Activated CD4-positive, alpha-beta T cell treated with anti-CD3 and anti-CD28 coated beads, Interleukin-2, Interleukin-6, amounts not matched to agents 100 ng/mL and 50 ng/mL, durations not matched to agents 16 hours and 8 hours (primary cell): ENCODE data around the gene GADL1.
A peak's percentile ranks its signal among the peaks of the same experiment; 100 is the strongest.

ENCODE experiments used
- DNase-seq: peaks from one replicate; pipeline ENCODE4 v3.0.0-alpha.2; 2020

Gene GADL1

GRCh38 chr3:30752970-30753369, 141.5 kb downstream of the GADL1 start:
- peak; percentile 23 for DNase-seq

DNA sequence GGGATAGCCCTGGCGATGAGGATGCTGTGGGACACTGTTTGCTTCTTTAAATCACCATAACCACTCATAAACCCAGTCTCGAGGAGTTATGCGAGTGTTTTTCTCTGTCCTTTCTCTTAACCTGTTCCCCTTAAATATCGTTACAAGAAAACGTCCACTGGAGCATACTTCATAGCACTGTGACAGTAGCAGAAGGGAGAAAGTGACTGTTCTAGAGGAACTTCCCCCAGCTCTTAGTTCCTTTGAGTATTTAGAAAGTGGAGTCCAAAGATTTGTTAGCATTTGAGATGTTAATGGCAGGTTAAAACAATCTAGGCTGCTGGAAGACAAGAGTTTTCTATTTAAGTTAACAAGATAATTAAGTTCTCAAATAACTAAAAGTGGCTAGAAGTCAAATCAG, 142.0 kb downstream of the GADL1 start:
- no peak for DNase-seq

GRCh38 chr3:30751610-30752299, 142.7 kb downstream of the GADL1 start:
- DNase-seq: peak; percentile 62

- DNase-seq: no peak
Observed at GRCh38 chr3:30750967-30751366, 143.5 kb downstream of the GADL1 start.

- DNase-seq: no peak
Observed at GRCh38 chr3:30749230-30749629, 145.2 kb downstream of the GADL1 start.

GRCh38 chr3:30747771-30748281, 146.6 kb downstream of the GADL1 start:
- no peak for DNase-seq

DNA sequence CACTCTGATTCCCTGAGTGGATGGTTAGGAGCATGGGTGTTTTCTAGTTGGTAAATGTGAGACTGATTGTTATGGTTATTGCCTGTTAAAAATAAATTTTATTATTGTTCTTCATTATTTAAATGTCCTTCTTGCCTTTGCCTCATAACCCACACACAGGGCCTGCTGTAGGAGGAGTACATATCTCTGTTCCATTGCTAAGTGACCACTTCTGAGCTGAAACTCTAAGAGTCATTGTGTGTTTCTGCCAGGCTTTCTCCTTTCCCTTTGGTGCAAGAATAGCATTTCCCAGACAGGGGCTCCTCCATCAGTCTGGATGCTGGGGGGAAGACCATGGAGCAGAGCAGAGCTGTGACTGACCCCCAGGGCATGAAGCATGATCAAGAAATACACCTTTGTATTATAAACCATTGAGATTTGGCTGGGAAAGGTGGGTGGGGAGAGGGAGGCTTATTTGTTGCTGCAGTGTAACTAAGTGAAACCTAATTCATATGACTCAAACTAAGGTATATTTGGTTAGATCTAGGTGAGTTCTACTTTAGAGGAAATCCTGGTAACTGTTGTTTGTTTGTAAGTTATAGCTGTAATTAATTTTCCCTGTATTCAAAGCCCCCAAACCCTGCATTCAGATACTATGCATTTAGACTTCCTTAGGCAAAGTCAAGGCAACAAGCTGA, 150.7 kb downstream of the GADL1 start:
- DNase-seq: no peak

DNA sequence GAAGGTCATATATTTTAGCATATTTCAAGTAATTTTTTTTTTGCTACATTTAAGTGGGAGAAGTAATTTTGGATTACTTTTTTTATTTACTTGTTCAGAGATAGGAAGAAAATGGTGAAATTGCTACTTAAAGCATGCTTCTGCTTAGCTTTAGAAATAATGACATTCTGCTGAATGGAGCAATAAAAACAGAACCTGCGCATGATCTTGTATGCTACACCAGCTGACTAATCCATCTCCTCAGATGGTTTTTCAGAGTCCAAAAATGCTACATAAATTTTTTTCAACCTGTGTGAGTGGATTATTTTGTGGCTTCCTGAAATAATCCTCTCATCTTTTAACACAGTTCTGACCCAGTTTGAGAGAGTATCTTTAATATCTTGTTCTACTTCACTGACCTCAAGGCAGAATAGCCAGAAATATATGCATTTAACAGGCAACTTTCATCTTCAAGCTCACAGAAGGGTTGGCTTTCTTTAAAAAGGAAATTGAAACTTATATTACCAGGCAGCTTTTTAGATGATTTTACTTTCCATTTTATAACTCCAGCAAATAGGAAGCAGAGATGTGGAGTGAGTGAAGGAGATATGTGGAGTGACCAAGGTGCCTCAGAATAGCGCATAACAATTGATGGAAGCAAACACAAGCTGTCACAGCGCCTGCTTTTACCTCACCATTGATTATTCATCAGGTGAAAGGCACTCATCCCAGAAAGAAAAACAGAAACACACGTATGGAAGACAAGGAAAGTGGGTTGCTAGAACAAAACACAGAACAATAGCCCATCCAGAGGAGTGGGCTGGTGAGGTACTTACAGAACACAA, 151.5 kb downstream of the GADL1 start:
- no peak for DNase-seq

- no peak for DNase-seq
Observed at GRCh38 chr3:30741889-30742288, 152.6 kb downstream of the GADL1 start.

GRCh38 chr3:30738605-30739004, 155.9 kb downstream of the GADL1 start:
- no peak for DNase-seq

GRCh38 chr3:30737743-30738499, 156.5 kb downstream of the GADL1 start:
- DNase-seq: no peak

- no peak for DNase-seq
Observed at GRCh38 chr3:30733696-30734095, 160.8 kb downstream of the GADL1 start.

DNA sequence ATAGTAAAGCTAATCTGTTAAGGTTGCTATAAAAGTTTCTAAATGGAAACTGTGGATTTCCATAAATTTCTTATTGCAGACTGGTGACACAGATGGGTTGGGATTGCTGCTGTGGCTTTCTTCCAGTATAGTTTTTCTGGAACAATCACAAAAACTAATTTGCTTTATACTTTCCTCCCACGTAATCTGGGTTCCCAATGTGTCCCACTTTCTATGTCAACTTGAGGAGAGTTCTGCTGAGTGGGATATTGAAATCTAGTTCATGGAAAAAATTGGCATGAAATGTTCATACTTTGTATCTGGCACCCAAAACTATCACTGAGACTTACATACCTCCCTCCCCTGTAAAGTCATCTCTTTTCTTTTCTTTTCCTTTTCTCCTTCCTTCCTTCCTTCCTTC, 161.3 kb downstream of the GADL1 start:
- DNase-seq: no peak

DNA sequence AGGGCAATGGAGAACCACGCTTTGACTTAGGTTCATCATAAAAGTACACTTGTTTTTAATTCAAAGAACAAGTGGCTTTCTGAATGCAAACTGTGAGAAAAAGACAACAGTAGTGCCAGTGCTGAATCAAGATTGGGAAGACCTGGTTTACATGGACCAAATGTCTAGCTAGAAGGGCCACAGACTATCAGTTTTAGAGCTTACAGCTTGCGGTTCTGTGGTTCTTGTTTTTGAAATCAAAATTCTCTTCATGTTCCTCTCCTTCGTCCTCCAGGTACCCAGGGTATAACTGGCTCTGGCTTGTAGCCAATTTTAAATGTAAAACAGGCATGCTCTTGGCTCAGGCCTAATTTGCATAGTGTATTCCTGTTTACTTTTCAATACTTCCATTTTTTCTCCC, 163.5 kb downstream of the GADL1 start:
- no peak for DNase-seq

GRCh38 chr3:30729936-30730335, 164.5 kb downstream of the GADL1 start:
- no peak for DNase-seq

GRCh38 chr3:30729512-30729911, 164.9 kb downstream of the GADL1 start:
- no peak for DNase-seq

GRCh38 chr3:30728143-30728542, 166.3 kb downstream of the GADL1 start:
- no peak for DNase-seq

DNA sequence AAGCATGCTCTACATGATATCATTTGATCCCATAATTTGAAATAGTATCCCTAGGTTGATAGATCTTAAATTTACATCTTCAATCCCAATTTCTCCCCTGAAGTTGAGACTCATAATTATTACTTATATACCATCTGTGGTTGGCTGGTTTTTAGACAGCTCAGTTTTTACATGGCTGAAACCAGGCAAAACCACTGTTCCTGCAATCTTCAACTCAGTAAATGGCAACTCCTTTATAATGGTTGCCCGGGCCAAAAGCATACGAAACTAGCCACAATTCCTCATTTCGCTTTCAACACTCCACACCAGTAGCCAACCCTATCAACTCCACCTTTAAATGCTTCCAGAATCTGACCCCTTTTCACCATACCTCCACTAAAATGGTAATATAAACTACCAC, 169.6 kb downstream of the GADL1 start:
- DNase-seq: no peak

DNA sequence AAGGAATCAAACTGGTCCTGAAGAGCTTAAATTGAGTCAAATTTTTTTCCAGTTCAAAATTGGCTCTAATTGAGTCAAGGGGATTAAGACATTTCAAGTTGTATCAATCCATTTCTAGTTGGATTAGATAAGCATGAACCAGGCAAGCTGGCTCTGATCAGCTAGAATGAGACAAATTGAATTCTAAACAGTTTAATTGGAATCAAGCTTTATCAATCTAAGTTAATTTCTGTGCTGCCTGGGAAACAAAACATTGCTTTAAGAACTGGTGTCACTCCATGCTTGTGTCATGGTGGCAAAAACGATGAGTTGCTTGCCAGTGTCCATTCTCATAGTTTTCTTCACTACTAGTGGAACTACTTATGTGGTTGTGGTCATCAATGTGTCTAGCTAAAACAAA, 171.2 kb downstream of the GADL1 start:
- DNase-seq: no peak

DNA sequence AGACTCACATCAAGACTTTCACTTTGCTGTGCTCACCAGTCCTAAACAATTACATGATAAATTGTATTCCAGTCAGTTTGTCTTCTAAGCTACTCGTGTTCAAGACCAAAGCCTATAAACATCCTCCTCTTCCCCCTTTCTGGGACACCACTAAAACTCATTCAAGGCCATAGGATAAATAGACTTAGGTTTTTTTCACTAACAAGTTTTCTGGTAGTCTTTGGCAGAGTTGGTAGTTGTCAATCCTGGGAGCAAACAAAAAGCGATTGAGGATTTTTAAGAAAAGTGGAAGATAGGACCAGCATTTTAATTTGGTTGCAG, 173.2 kb downstream of the GADL1 start:
- DNase-seq: no peak

DNA sequence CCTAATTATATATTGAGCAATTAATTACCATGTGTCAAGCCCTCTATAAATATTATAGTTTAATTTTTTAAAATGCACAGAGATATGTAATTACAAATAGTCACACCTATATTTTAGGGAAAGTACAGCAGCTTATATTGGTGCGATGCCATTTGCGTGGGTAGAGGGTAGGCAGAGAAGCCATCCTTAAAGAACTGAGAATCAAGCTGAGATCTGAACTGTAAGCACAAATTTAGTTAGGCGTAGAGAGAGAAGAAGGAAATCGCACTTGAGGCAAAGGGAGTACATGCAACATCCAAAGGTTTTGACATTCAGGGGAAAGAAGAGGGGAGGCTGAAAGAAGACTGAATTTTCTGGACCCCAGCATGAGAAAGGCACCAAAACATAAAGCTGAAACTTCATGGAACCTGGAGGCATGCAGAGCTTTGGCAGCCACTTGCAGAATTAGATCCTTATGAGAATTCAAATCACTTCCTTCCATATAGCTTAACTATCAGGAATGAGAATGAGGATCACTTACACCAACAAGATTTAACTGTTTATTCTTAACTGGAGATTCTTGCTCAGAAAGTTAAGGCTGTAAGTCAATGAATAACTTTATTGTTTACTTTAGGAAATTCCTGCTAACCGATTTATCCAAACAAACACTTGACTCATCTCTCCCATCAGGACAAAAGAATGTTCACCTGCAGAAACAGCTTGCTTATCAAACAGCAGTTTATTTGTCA, 173.7 kb downstream of the GADL1 start:
- DNase-seq: no peak

DNA sequence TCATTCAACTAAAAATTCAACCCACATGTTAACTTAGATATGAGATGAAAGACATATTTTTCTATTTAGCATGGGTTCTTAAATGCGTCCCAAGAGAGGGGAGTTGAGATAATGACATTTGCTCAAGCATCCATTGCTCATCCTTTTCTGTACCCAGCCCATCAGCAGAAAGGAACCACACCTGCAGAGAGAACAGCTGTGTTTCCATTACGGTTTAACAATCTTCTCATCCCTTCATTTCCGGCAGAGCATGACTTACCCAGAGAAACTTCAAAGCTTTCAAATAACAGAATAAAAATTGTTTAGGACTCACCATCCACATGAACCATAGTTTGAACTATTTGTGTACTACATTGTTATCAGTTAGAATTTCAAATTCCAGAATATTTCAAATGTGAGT, 174.9 kb downstream of the GADL1 start:
- no peak for DNase-seq
